ENCODE measurements around the gene OPCML.

OPCML gene

GRCh38 chr11:133408402-133408801, 123.9 kb downstream of the OPCML start:
- DNase-seq = no peak

GRCh38 chr11:133406489-133406888, 125.8 kb downstream of the OPCML start:
- no peak for DNase-seq

- no peak for DNase-seq
Measured at GRCh38 chr11:133403900-133404299, 128.4 kb downstream of the OPCML start.

GRCh38 chr11:133402551-133402950, 129.8 kb downstream of the OPCML start:
- no peak for DNase-seq

- no peak for DNase-seq
Measured at GRCh38 chr11:133399855-133400625, 132.3 kb downstream of the OPCML start.

- DNase-seq = no peak
Measured at GRCh38 chr11:133399294-133399693, 133.0 kb downstream of the OPCML start.

- no peak for DNase-seq
Measured at GRCh38 chr11:133390803-133391202, 141.5 kb downstream of the OPCML start.

- no peak for DNase-seq
Measured at GRCh38 chr11:133388975-133389568, 143.2 kb downstream of the OPCML start.

GRCh38 chr11:133388260-133388659, 144.0 kb downstream of the OPCML start:
- DNase-seq = no peak

GRCh38 chr11:133386852-133387251, 145.4 kb downstream of the OPCML start:
- DNase-seq = no peak

GRCh38 chr11:133386262-133386661, 146.0 kb downstream of the OPCML start:
- DNase-seq = no peak

- DNase-seq = no peak
Measured at GRCh38 chr11:133385781-133386180, 146.5 kb downstream of the OPCML start.

GRCh38 chr11:133384731-133385130, 147.6 kb downstream of the OPCML start:
- DNase-seq = no peak

GRCh38 chr11:133383689-133384088, 148.6 kb downstream of the OPCML start:
- DNase-seq = no peak

- no peak for DNase-seq
Measured at GRCh38 chr11:133383201-133383600, 149.1 kb downstream of the OPCML start.

- DNase-seq = no peak
Measured at GRCh38 chr11:133382131-133382812, 150.0 kb downstream of the OPCML start.

GRCh38 chr11:133381761-133382130, 150.6 kb downstream of the OPCML start:
- DNase-seq = no peak

- DNase-seq = no peak
Measured at GRCh38 chr11:133366147-133366546, 166.2 kb downstream of the OPCML start.

- DNase-seq = no peak
Measured at GRCh38 chr11:133362916-133363315, 169.4 kb downstream of the OPCML start.

GRCh38 chr11:133362156-133362555, 170.1 kb downstream of the OPCML start:
- DNase-seq = no peak

- no peak for DNase-seq
Measured at GRCh38 chr11:133361689-133361994, 170.7 kb downstream of the OPCML start.

GRCh38 chr11:133360860-133361688, 171.2 kb downstream of the OPCML start:
- DNase-seq = no peak

- DNase-seq = no peak
Measured at GRCh38 chr11:133355095-133355494, 177.2 kb downstream of the OPCML start.
